DMS153 (cell line): ENCODE measurements around the gene NCKAP5L.
"Not testable (repeated sequence)": the region's sequence is repeated elsewhere in the genome, so short reads cannot be mapped to it uniquely, and the experiment has no call there.

Experiments used
- DNase-seq: peaks from one replicate; lab custom pipeline; 2025; lab: John Stamatoyannopoulos, UW

NCKAP5L gene

GRCh38 chr12:49779581-49779980, 48.6 kb downstream of the NCKAP5L start:
- no peak for DNase-seq

GRCh38 chr12:49777800-49778748, 50.1 kb downstream of the NCKAP5L start:
- no peak for DNase-seq

- no peak for DNase-seq
Measured at GRCh38 chr12:49777341-49777740, 50.9 kb downstream of the NCKAP5L start.

GRCh38 chr12:49776858-49777257, 51.4 kb downstream of the NCKAP5L start:
- no peak for DNase-seq

GRCh38 chr12:49776413-49776812, 51.8 kb downstream of the NCKAP5L start:
- peak; percentile 21 for DNase-seq

GRCh38 chr12:49773102-49773501, 55.1 kb downstream of the NCKAP5L start:
- DNase-seq, result not testable (repeated sequence)

- no peak for DNase-seq
Measured at GRCh38 chr12:49767333-49767732, 60.9 kb downstream of the NCKAP5L start.

- DNase-seq, result no peak
Measured at GRCh38 chr12:49766115-49766455, 62.1 kb downstream of the NCKAP5L start.

GRCh38 chr12:49764126-49764525, 64.1 kb downstream of the NCKAP5L start:
- no peak for DNase-seq

GRCh38 chr12:49763006-49763591, 65.1 kb downstream of the NCKAP5L start:
- no peak for DNase-seq

- no peak for DNase-seq
Measured at GRCh38 chr12:49762468-49762847, 65.8 kb downstream of the NCKAP5L start.

GRCh38 chr12:49761677-49762467, 66.3 kb downstream of the NCKAP5L start:
- DNase-seq, result no peak

GRCh38 chr12:49750996-49751393, 77.2 kb downstream of the NCKAP5L start:
- no peak for DNase-seq

- no peak for DNase-seq
Measured at GRCh38 chr12:49750027-49750995, 77.9 kb downstream of the NCKAP5L start.

GRCh38 chr12:49748800-49749199, 79.4 kb downstream of the NCKAP5L start:
- no peak for DNase-seq

GRCh38 chr12:49748306-49748705, 79.9 kb downstream of the NCKAP5L start:
- no peak for DNase-seq

- DNase-seq, result no peak
Measured at GRCh38 chr12:49744363-49744885, 83.8 kb downstream of the NCKAP5L start.

GRCh38 chr12:49741882-49742620, 86.2 kb downstream of the NCKAP5L start:
- DNase-seq, result no peak
